OCI-LY1 (cell line): ENCODE measurements around the gene NCOA4.

Experiments used
- CTCF ChIP-seq: fragments of 200-600 bp; sonication (generic), shearing (Covaris generic); IDR thresholded peaks from 2 replicates; pipeline ENCODE4 v1.5.1; 2017; ENCODE audit warnings: mild to moderate bottlenecking, antibody characterized with exemption, low read length, moderate library complexity, mixed read lengths
- EZH2 ChIP-seq: fragments of 200-600 bp; sonication (generic), shearing (Covaris generic); IDR thresholded peaks from 2 replicates; pipeline ENCODE4 v1.8.0; 2017; ENCODE audit warnings: borderline replicate concordance, mixed run types, mild to moderate bottlenecking, antibody characterized with exemption, low read length, moderate library complexity, mixed read lengths

GRCh38 chr10:46075869-46076268 lies 45.4 kb upstream of the NCOA4 start:
- no peak for TF ChIP-seq EZH2
- TF ChIP-seq CTCF = no peak
